ENCODE results near the gene KCNH4.

DNA sequence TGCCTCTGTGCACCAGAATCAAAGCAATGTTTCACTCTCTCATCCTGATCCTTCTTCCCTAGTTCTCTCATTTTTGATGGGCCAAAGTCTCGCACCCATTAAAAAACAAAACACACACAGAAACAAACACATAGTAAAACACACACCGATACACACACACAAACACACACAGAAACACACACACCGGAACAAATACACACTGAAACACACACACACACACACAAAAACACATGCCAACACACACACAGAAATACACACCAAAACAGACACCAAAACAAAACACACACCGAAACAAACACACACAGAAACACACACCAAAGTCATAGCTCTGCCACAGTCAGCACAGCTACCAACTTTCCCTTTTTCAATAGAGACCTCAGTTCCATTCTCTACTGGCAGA is 49.7 kb downstream of the KCNH4 start:
- TF ChIP-seq, protein P1, sequence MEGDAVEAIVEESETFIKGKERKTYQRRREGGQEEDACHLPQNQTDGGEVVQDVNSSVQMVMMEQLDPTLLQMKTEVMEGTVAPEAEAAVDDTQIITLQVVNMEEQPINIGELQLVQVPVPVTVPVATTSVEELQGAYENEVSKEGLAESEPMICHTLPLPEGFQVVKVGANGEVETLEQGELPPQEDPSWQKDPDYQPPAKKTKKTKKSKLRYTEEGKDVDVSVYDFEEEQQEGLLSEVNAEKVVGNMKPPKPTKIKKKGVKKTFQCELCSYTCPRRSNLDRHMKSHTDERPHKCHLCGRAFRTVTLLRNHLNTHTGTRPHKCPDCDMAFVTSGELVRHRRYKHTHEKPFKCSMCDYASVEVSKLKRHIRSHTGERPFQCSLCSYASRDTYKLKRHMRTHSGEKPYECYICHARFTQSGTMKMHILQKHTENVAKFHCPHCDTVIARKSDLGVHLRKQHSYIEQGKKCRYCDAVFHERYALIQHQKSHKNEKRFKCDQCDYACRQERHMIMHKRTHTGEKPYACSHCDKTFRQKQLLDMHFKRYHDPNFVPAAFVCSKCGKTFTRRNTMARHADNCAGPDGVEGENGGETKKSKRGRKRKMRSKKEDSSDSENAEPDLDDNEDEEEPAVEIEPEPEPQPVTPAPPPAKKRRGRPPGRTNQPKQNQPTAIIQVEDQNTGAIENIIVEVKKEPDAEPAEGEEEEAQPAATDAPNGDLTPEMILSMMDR (IDR thresholded peaks at IDR 0.05), result no peak
- no peak for TF ChIP-seq POLR2A (IDR thresholded peaks at IDR 0.05)
- TF ChIP-seq EP300 (IDR thresholded peaks at IDR 0.05), result no peak

Data from tibial nerve (tissue), 4 donors.